Activated CD4-positive, alpha-beta memory T cell treated with anti-CD3 and anti-CD28 coated beads for 36 hours (primary cell): Measurements from ENCODE around the gene EMILIN3. TPM values are rescaled to one million over a fixed set of nuclear protein-coding genes. Genes with fewer than 3 reads are reported as not detected.

Experiments used
- CTCF ChIA-PET: fragments of 350-600 bp; sonication (Branson Sonifier 250); formaldehyde crosslinking; loops from one replicate; lab custom pipeline; 2021; ENCODE audit warnings: antibody characterized with exemption, inconsistent platforms; lab: Charles Lee
- POLR2A ChIA-PET: fragments of 350-600 bp; sonication (Branson Sonifier 250); formaldehyde crosslinking; loops from one replicate; lab custom pipeline; 2021; ENCODE audit warnings: antibody characterized with exemption; lab: Charles Lee
- DNase-seq: peaks from one replicate; pipeline ENCODE4 v3.0.0-alpha.2; 2020
- H3K27ac Mint-ChIP-seq: one replicate; pipeline ENCODE4 v1.8.0; 2021; ENCODE audit warnings: mixed read lengths
- H3K27me3 Mint-ChIP-seq: one replicate; pipeline ENCODE4 v1.8.0; 2021; ENCODE audit warnings: mixed read lengths
- H3K36me3 Mint-ChIP-seq: one replicate; pipeline ENCODE4 v1.8.0; 2021; ENCODE audit warnings: mixed read lengths
- H3K4me1 Mint-ChIP-seq: one replicate; pipeline ENCODE4 v1.8.0; 2021; ENCODE audit warnings: low read depth, mixed read lengths
- H3K4me3 Mint-ChIP-seq: one replicate; pipeline ENCODE4 v1.8.0; 2021; ENCODE audit warnings: mild to moderate bottlenecking, mixed read lengths
- H3K9me3 Mint-ChIP-seq: one replicate; pipeline ENCODE4 v1.8.0; 2021; ENCODE audit warnings: mixed read lengths
- intact Hi-C: fragments of 100-400 bp; cut with micrococcal nuclease; formaldehyde crosslinking; loops from one replicate; pipeline ENCODE4 v1.15.1; 2023
- total RNA-seq, 2 experiments: library from RNA; stranded (reverse); gene quantifications; one replicate each; pipeline ENCODE4 v1.2.3, GENCODE V29; 2021

Gene EMILIN3
- total RNA-seq, 2 experiments from 2014 or later = not detected

DNA sequence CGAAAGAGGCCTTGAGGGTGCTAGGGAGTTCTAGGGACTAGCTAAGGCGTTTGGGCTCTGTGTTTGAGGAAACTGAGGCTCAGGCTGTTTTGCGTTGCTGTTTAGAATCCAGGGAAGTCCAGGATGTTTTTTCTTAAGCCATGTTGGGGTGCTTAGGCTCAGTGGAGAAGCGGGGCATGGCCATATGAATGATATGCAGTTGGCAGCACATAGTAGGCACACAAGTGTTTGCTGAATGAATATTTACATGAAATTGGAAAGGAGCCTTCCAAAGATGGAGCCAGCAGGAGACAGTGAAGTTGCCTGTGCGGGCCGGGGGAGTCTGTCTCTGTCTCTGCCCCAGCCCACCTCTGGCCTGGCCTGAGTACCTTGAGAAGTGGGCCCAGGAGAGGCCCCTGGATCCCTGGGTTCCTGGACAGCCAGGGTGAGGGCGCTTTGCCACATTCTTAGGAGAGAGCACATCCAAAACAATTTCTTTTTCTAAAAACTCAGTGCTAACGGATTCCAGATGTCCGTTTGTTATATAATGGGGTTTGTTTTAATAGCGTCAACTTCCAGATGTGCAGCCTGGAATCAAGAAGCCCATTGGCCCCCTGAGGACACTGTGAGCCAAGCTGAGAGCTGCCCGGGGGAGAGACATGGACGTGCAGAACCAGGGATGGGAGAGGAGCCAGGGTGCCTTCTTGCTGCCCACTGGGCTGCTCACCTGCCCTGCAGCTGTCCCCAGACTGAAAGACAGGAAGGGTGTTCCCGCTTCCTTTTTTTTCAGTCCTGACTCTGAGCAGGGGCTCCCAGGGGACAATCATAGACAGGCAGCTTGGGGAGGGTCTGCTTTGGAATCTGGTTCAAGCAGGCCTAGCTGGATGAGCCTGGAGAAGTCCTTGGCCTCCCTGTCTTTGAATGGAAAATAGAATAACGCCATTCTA is 20.1 kb upstream of the EMILIN3 start:
- H3K27ac Mint-ChIP-seq = no peak overlapping the region
- H3K4me3 Mint-ChIP-seq = no peak overlapping the region
- no peaks in the 10 kb centered on the region for H3K9me3 Mint-ChIP-seq
- H3K27me3 Mint-ChIP-seq = peaks cover 3% of the 10 kb centered on the region
- CTCF ChIA-PET = no interaction called here
- DNase-seq = no peak
- H3K4me1 Mint-ChIP-seq = no peaks in the 10 kb centered on the region
- intact Hi-C loops = no loop called here
- no peaks in the 10 kb centered on the region for H3K36me3 Mint-ChIP-seq
- POLR2A ChIA-PET = no interaction called here

DNA sequence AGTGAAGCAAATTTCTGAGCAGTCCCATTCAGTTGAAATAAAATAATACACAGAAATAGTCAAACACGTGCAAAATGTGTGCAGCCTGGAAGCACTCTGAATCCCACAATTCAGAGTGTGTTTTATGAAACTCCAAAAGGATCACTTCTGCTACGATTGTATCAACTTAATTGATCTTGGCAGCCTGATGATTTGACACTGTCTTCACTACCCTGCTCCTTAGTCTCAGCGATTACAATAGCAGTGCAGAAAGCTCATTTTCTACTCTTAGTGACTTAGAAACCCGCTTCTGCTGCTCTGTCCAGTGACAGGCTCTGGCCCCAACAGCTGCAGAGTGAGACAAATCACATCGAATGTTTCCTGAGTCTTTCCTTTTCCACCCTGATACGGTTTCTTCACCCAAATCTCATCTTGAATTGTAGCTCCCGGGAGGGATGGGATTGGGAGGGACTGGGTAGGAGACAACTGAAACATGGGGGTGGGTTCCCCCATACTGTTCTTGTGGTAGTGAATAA is 16.2 kb upstream of the EMILIN3 start:
- H3K27me3 Mint-ChIP-seq = peaks cover 15% of the 10 kb centered on the region
- no peak overlapping the region for H3K4me3 Mint-ChIP-seq
- H3K4me1 Mint-ChIP-seq = no peaks in the 10 kb centered on the region
- H3K9me3 Mint-ChIP-seq = no peaks in the 10 kb centered on the region
- DNase-seq = no peak
- intact Hi-C loops = no loop called here
- H3K27ac Mint-ChIP-seq = no peak overlapping the region
- no peaks in the 10 kb centered on the region for H3K36me3 Mint-ChIP-seq
- ChIA-PET CTCF (no interaction called here), POLR2A (no interaction called here)

DNA sequence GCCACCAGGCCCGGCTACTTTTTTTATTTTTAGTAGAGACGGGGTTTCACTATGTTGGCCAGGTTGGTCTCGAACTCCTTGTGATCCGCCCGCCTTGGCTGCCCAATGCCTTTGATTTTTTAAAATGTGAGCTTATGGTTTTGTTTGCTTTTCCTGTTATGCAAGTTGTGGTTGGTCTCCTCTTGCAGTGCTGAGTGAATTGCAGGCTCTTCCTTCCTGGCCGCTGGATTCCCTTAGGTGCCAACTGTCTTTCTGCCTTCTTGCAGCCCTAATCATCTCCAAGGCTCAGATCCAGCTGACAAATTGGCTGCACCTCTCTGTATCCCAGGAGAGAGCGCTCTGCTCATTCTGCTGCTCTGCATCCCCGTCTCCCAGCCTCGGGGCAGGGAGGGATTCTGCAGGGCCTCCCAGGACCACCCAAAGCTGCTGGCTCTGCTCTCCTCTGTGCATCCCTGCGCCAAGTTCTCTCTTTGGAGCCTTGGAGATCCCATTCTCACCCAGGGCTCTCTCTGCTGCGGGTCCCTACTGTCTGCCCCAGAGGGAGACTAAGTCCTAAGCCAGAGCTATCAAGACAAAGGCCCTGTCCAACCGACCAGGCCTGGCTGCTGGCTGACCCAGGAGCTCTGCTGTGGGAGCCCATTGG is 14.1 kb upstream of the EMILIN3 start:
- no peaks in the 10 kb centered on the region for H3K4me1 Mint-ChIP-seq
- intact Hi-C loops = no loop called here
- no peaks in the 10 kb centered on the region for H3K36me3 Mint-ChIP-seq
- no peak for DNase-seq
- H3K27me3 Mint-ChIP-seq = peaks cover 28% of the 10 kb centered on the region
- no peak overlapping the region for H3K27ac Mint-ChIP-seq
- H3K9me3 Mint-ChIP-seq = no peaks in the 10 kb centered on the region
- POLR2A ChIA-PET = no interaction called here
- CTCF ChIA-PET = interaction anchor here (0.9 kb wide), 1 partner anchor 245 kb away, joined by 3 read pairs; no protein-coding TSS in a partner anchor
- no peak overlapping the region for H3K4me3 Mint-ChIP-seq

DNA sequence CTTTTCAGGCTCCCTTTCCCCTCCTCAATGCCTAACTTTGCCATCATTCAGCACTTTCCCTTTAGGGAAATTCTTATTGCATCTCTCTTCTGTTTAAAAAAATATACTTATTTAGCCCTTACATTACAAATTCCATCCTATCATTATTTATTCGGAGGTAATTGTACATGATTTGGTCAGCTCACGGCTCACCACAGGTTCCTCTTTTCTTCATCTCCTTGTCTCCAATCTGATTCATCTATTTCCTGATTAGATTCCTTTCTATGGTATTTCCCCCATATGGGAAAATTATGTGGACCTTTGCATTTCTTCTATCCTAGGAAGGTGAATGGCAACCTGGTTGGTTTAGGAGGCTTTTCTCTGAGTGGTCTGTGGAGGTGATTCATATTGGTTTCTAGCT is 12.9 kb upstream of the EMILIN3 start:
- Mint-ChIP-seq H3K9me3 (no peaks in the 10 kb centered on the region), H3K36me3 (no peaks in the 10 kb centered on the region), H3K4me1 (no peaks in the 10 kb centered on the region), H3K27me3 (peaks cover 28% of the 10 kb centered on the region), H3K27ac (no peak overlapping the region), H3K4me3 (no peak overlapping the region)
- POLR2A ChIA-PET = no interaction called here
- intact Hi-C loops = no loop called here
- DNase-seq = no peak
- CTCF ChIA-PET = no interaction called here

DNA sequence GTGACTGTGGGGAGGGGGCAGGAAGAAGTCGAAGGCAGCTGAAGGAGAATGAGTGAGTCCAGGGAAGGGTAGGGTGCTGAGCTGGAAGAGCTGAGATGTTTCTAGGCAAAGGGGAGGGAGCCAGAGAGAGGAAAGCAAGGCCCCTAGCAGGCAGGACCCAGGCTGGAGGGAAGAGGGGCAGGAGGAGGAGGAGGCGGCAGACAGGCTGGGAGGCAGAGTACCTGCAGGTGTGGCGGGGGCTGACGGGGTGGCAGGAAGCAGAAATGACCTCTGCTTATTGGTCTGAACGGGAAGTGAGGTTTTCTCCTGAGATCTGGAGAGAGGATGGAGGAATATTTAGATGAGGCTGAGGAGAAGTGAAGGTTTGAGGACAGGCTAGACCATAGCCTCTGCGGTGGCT is 10.7 kb upstream of the EMILIN3 start:
- POLR2A ChIA-PET = no interaction called here
- H3K4me3 Mint-ChIP-seq = no peak overlapping the region
- intact Hi-C loops = no loop called here
- no peaks in the 10 kb centered on the region for H3K36me3 Mint-ChIP-seq
- H3K27ac Mint-ChIP-seq = no peak overlapping the region
- no peak for DNase-seq
- no peaks in the 10 kb centered on the region for H3K4me1 Mint-ChIP-seq
- CTCF ChIA-PET = no interaction called here
- H3K9me3 Mint-ChIP-seq = peaks cover 3% of the 10 kb centered on the region
- H3K27me3 Mint-ChIP-seq = peaks cover 36% of the 10 kb centered on the region

DNA sequence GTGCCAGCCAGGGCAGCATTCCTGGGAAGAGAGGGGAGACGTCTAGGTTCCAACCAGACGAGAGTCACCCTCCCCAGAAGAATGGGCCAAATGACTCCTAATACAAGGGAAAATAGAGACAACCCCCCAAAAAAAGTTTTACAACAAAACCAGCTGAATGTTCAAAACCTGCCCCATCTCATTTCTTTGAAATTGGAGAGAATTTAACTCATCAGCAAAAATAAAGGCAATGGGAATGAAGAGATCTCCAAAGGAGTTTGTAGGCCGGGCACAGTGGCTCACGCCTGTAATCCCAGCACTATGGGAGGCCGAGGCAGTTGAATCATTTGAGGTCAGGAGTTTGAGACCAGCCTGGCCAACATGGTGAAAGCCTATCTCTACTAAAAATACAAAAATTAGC is 9.7 kb upstream of the EMILIN3 start:
- Mint-ChIP-seq H3K27me3 (peaks cover 38% of the 10 kb centered on the region), H3K36me3 (peaks cover under 1% of the 10 kb centered on the region), H3K27ac (no peak overlapping the region), H3K9me3 (peaks cover 5% of the 10 kb centered on the region), H3K4me3 (no peak overlapping the region), H3K4me1 (no peaks in the 10 kb centered on the region)
- intact Hi-C loops = no loop called here
- DNase-seq = no peak
- ChIA-PET POLR2A (no interaction called here), CTCF (no interaction called here)

DNA sequence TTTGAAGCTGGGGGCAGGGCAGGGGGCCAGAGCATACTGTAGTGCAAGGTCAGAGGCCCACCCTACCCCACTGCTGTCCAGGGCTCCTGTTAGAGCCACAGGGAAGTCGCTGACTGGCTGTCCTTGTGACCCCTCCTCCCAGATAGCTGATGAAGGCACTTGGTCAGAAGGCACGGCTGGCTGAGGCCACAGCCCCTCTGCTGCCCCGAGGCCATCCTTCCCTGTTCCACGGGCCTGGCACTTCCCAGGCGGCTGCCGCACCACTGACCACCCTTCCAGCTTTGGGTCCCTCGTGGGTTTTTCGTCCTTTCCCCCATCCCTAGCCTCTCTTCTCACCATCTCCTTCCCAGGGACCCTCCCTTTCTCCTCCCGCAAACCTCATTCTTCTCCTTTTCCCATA is 9.2 kb upstream of the EMILIN3 start:
- DNase-seq = no peak
- ChIA-PET CTCF (no interaction called here), POLR2A (no interaction called here)
- peaks cover 3% of the 10 kb centered on the region for H3K36me3 Mint-ChIP-seq
- H3K27ac Mint-ChIP-seq = no peak overlapping the region
- H3K27me3 Mint-ChIP-seq = peaks cover 41% of the 10 kb centered on the region
- no peaks in the 10 kb centered on the region for H3K4me1 Mint-ChIP-seq
- peaks cover 10% of the 10 kb centered on the region for H3K9me3 Mint-ChIP-seq
- intact Hi-C loops = no loop called here
- no peak overlapping the region for H3K4me3 Mint-ChIP-seq

DNA sequence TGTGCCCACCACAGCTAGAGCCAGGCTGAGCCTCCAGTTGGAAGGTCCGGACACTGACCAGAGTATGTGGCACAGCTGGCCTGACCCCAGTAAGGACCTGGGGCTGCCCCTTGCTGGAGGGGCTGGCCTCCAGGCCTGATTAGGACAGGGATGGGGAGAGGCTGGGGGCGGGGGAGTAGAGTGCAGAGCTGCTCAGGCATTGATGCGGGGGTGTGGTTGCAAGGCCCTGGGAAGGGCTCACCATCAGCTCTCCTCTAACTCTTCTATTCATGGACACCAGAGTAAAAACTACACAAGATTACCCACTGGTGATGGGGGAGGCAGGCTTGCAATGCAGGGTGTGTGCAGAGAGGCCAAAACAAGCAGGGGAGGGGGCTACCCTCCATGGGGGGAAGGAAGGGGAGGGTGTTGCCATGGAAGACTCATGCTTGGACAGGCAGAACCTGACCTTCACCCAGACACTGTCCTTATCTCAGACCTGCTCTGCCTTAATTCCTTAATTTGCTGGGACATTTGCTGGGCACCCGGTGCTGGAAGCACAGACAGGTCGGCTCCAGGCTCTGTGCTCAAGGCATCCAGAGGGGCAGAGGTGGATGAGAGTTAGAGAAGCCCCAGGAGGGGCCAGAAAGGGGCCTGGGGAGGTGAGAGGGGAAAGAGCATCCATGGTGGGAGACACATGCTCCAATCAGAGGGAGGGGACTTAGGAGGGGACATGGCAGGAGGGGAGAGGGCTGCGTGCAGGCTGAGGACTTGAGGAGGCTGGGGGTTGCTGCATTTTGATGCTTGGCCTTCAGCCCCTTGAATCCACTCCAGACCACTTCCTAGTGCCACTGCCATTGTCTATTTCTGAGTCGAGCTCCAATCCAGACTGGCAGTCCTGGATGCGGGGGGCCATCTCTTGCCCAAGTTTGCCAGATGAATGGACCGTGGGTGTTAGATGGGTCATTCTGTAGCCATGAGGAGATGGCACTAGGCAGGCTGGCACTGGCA is 7.6 kb upstream of the EMILIN3 start:
- POLR2A ChIA-PET = no interaction called here
- Mint-ChIP-seq H3K4me3 (no peak overlapping the region), H3K27me3 (peaks cover 38% of the 10 kb centered on the region), H3K27ac (no peak overlapping the region), H3K4me1 (no peaks in the 10 kb centered on the region), H3K9me3 (peaks cover 11% of the 10 kb centered on the region), H3K36me3 (peaks cover 3% of the 10 kb centered on the region)
- no peak for DNase-seq
- intact Hi-C loops = no loop called here
- CTCF ChIA-PET = no interaction called here

DNA sequence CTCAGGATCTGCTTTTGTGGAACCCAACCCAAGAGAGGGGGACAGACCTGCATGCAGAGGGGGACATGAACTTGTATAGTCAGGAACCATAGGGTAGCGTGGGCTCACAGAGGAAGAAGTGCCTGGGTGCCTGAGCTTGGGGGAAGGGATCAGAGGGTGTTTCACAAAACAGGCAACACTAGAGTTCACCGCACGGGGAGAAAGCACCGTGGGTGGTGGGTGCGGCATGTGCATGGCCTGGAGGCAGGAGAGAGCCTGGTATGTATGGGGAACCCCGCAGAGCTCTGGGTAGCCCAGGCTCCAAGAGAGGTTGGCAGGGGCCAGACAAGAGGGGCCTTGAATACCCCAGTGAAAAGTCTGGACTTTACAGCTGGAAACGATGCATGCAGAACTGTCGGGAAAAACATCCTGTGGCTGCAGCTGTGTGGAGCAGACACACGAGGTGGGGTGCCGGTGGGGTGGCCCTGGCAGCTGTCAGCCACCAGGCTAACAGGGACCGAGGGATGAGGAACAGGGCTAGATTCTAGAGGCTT is 6.7 kb upstream of the EMILIN3 start:
- Mint-ChIP-seq H3K36me3 (peaks cover 3% of the 10 kb centered on the region), H3K4me1 (no peaks in the 10 kb centered on the region), H3K27ac (no peak overlapping the region), H3K9me3 (peaks cover 11% of the 10 kb centered on the region), H3K27me3 (peaks cover 41% of the 10 kb centered on the region), H3K4me3 (no peak overlapping the region)
- POLR2A ChIA-PET = no interaction called here
- CTCF ChIA-PET = no interaction called here
- intact Hi-C loops = no loop called here
- no peak for DNase-seq

DNA sequence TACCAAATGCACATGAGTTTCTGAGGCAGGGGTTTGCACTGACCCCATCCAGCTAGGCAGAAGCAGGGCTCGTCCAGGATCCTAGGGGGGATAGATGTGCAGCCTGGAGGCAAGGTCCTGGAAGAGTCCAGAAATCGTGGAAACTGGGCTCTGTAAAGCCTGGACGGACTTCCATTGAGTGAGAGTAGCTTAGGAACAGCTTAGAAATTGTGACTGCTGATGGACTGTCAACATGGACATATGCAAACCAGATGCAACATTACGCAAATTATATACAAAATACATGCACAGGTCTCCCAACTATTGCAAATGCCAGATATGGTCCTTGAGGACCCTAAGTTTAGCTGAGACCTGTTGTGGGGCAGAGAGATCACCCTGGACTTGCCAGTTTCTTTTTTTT is 4.8 kb upstream of the EMILIN3 start:
- H3K36me3 Mint-ChIP-seq = peaks cover 3% of the 10 kb centered on the region
- no peak overlapping the region for H3K27ac Mint-ChIP-seq
- POLR2A ChIA-PET = no interaction called here
- CTCF ChIA-PET = no interaction called here
- intact Hi-C loops = no loop called here
- H3K27me3 Mint-ChIP-seq = peaks cover 41% of the 10 kb centered on the region
- no peaks in the 10 kb centered on the region for H3K4me1 Mint-ChIP-seq
- H3K9me3 Mint-ChIP-seq = peaks cover 11% of the 10 kb centered on the region
- no peak overlapping the region for H3K4me3 Mint-ChIP-seq
- DNase-seq = no peak

DNA sequence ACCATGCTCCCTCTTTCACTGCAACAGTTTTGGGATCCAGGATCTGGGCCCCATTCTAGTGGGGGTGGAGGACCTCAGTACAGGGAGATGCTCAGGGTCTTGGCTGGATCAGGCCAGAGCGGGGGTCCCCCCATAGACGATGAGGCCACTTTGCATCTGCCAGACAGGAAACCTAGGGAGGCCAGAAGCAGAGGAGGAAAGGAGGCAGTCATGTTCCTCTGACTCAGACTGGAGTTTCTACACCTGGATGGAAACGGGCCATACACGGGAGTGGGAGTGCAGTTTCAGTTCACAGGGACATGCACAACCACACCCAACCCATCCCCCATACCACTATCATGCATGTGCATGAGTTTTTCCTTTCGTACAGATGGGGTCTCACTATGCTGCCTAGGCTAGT is 3.6 kb upstream of the EMILIN3 start:
- CTCF ChIA-PET = no interaction called here

More for the DNA sequence above, 3.6 kb upstream of the EMILIN3 start:
- peaks cover 3% of the 10 kb centered on the region for H3K36me3 Mint-ChIP-seq
- no peak overlapping the region for H3K27ac Mint-ChIP-seq
- no peak for DNase-seq
- intact Hi-C loops = no loop called here
- peaks cover 44% of the 10 kb centered on the region for H3K27me3 Mint-ChIP-seq
- no peaks in the 10 kb centered on the region for H3K4me1 Mint-ChIP-seq
- POLR2A ChIA-PET = no interaction called here
- no peak overlapping the region for H3K4me3 Mint-ChIP-seq
- peaks cover 11% of the 10 kb centered on the region for H3K9me3 Mint-ChIP-seq
